SU-DHL-6 (cell line): Measurements from ENCODE around the gene ANKRD13D.
A peak's percentile ranks its signal among the peaks of the same experiment; 100 is the strongest.

Experiments
- H2AFZ ChIP-seq: fragments of 200-600 bp; sonication (generic); 2 replicates; pipeline ENCODE4 v1.6.1; 2014; ENCODE audit warnings: low read depth, mild to moderate bottlenecking, moderate library complexity, mixed read lengths, antibody characterized with exemption, low read length; ENCODE audit not compliant: severe bottlenecking
- H3F3A ChIP-seq: fragments of 200-600 bp; shearing (Covaris generic); 2 replicates; pipeline ENCODE4 v1.6.0; 2016; ENCODE audit warnings: antibody characterized with exemption, mild to moderate bottlenecking; ENCODE audit not compliant: insufficient read depth
- H3K27ac ChIP-seq: fragments of 200-600 bp; sonication (generic); 2 replicates; pipeline ENCODE4 v1.5.1; 2016; ENCODE audit warnings: low read depth, mild to moderate bottlenecking, low read length, moderate library complexity, mixed read lengths
- H3K27me3 ChIP-seq: fragments of 200-600 bp; sonication (generic), shearing (Covaris generic); 2 replicates; pipeline ENCODE4 v1.6.0; 2014; ENCODE audit warnings: mild to moderate bottlenecking, low read length
- H3K36me3 ChIP-seq: fragments of 200-600 bp; sonication (generic); 2 replicates; pipeline ENCODE4 v1.6.1; 2014; ENCODE audit warnings: mild to moderate bottlenecking, low read length, mixed read lengths
- H3K4me2 ChIP-seq: fragments of 300-600, 200-600 bp; shearing (Covaris generic), sonication (generic); 2 replicates; pipeline ENCODE4 v1.6.0; 2014; ENCODE audit warnings: low read length, low read depth, mild to moderate bottlenecking; ENCODE audit not compliant: poor library complexity, severe bottlenecking
- H3K4me3 ChIP-seq: fragments of 200-600 bp; sonication (generic); 2 replicates; pipeline ENCODE4 v1.5.1; 2014; ENCODE audit warnings: antibody characterized with exemption, low read length, mild to moderate bottlenecking, mixed read lengths; ENCODE audit not compliant: insufficient read depth, poor library complexity, severe bottlenecking
- H3K79me2 ChIP-seq: fragments of 200-600 bp; sonication (generic); 2 replicates; pipeline ENCODE4 v1.6.1; 2014; ENCODE audit warnings: mild to moderate bottlenecking, low read length, moderate library complexity; ENCODE audit not compliant: insufficient read depth
- H3K9ac ChIP-seq: fragments of 200-600 bp; sonication (generic); 2 replicates; pipeline ENCODE4 v1.7.0; 2014; ENCODE audit warnings: mild to moderate bottlenecking, low read length
- H3K9me2 ChIP-seq: fragments of 200-600 bp; sonication (generic); replicated peaks from 2 replicates; pipeline ENCODE4 v1.6.1; 2014; ENCODE audit warnings: low read length; ENCODE audit not compliant: insufficient read depth
- H3K9me3 ChIP-seq: fragments of 200-600 bp; sonication (generic); 2 replicates; pipeline ENCODE4 v1.6.1; 2014; ENCODE audit warnings: low read length, mixed read lengths; ENCODE audit not compliant: insufficient read depth
- H4K20me1 ChIP-seq: fragments of 200-600 bp; sonication (generic); 2 replicates; pipeline ENCODE4 v1.6.1; 2014; ENCODE audit warnings: low read depth, mild to moderate bottlenecking, antibody characterized with exemption, low read length, moderate library complexity, mixed read lengths
- EZH2phosphoT487 ChIP-seq: fragments of 200-600 bp; sonication (generic), shearing (Covaris generic); conservative IDR thresholded peaks from 2 replicates; pipeline ENCODE4 v1.6.1; 2018; ENCODE audit warnings: mild to moderate bottlenecking, antibody characterized with exemption, low read length, moderate library complexity, mixed read lengths
- TF ChIP-seq, protein P1 (sequence below): fragments of 200-600 bp; sonication (generic); IDR thresholded peaks from one replicate; pipeline ENCODE4 v1.5.1; 2017; ENCODE audit warnings: antibody characterized with exemption, mild to moderate bottlenecking, low read length, moderate library complexity; ENCODE audit not compliant: insufficient read depth, poor library complexity, severe bottlenecking

ANKRD13D gene

GRCh38 chr11:67261946-67262681 lies 27.0 kb upstream of the ANKRD13D start:
- H2AFZ ChIP-seq, result peak overlapping the region; percentile 72
- H3K4me3 ChIP-seq, result no peak overlapping the region

DNA sequence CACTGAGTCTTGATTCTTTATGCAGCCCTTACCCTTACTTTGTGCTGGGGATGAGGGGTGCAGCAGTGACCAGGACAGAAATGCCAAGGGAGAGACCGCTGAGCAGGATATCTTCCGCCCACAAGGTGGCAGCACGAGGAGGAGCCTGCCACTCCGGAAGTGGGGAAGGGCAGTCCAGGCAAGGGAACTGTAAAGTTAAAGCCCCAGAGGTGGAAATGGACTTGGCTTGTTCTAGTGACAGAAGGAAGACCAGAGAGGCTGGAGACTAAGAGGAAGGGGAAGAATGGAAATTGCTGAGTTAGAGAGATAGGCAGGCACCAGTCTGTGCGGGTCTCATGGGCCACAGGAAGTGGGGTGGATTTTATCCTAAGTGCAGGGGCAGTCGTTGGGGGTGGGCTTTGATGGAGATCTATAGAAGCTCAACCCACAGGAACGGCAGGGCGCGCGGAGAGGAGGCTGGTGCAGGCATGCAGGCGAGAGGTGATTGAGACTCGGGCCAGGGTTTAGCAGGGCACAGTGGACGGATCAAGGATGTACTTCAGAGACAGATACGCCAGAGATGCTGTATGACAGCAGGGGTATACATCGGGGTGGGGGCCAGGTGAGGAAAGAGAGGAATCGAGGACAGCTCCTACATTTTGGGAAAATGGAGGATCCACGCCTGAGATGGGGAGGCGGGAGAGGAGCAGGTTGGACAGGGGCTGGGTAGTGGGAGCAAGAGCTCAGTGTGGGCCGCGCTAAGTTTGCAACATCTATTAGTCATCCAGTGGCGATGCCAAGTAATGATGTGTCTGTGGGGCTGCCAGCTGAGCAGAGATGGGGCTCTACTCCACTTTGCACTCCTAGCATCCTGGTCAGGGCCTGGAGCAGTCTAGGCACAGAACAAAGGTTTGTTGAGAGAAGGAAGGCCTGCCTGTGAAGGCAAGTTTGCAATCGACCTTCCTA lies 26.1 kb upstream of the ANKRD13D start:
- Histone ChIP-seq H3K4me2 (peak overlapping the region; percentile 44), H3K9ac (peak overlapping the region; percentile 19), H3K9me2 (no peaks in the 10 kb centered on the region), H4K20me1 (no peaks in the 10 kb centered on the region), H3F3A (peaks cover 10% of the 10 kb centered on the region), H3K27me3 (no peaks in the 10 kb centered on the region), H2AFZ (peak overlapping the region; percentile 72), H3K9me3 (no peaks in the 10 kb centered on the region), H3K36me3 (no peaks in the 10 kb centered on the region), H3K27ac (no peak overlapping the region), H3K79me2 (peaks cover 12% of the 10 kb centered on the region), H3K4me3 (no peak overlapping the region)
- no peak for TF ChIP-seq EZH2phosphoT487
- TF ChIP-seq, protein P1, sequence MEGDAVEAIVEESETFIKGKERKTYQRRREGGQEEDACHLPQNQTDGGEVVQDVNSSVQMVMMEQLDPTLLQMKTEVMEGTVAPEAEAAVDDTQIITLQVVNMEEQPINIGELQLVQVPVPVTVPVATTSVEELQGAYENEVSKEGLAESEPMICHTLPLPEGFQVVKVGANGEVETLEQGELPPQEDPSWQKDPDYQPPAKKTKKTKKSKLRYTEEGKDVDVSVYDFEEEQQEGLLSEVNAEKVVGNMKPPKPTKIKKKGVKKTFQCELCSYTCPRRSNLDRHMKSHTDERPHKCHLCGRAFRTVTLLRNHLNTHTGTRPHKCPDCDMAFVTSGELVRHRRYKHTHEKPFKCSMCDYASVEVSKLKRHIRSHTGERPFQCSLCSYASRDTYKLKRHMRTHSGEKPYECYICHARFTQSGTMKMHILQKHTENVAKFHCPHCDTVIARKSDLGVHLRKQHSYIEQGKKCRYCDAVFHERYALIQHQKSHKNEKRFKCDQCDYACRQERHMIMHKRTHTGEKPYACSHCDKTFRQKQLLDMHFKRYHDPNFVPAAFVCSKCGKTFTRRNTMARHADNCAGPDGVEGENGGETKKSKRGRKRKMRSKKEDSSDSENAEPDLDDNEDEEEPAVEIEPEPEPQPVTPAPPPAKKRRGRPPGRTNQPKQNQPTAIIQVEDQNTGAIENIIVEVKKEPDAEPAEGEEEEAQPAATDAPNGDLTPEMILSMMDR, result peak; percentile 96

More at GRCh38 chr11:67261946-67262681, 27.0 kb upstream of the ANKRD13D start:
- peak overlapping the region; percentile 19; the same call in 1 of the 2 replicates for H3K9ac ChIP-seq
- H3K4me2 ChIP-seq, result peak overlapping the region; percentile 44
- peaks cover 9% of the 10 kb centered on the region for H3F3A ChIP-seq
- H3K79me2 ChIP-seq, result peaks cover 5% of the 10 kb centered on the region
- H3K27ac ChIP-seq, result no peak overlapping the region
- no peaks in the 10 kb centered on the region for H3K9me2 ChIP-seq
- no peaks in the 10 kb centered on the region for H4K20me1 ChIP-seq
- H3K9me3 ChIP-seq, result no peaks in the 10 kb centered on the region
- H3K36me3 ChIP-seq, result no peaks in the 10 kb centered on the region
- no peaks in the 10 kb centered on the region for H3K27me3 ChIP-seq
- TF ChIP-seq, protein P1, result no peak
- TF ChIP-seq EZH2phosphoT487, result no peak

DNA sequence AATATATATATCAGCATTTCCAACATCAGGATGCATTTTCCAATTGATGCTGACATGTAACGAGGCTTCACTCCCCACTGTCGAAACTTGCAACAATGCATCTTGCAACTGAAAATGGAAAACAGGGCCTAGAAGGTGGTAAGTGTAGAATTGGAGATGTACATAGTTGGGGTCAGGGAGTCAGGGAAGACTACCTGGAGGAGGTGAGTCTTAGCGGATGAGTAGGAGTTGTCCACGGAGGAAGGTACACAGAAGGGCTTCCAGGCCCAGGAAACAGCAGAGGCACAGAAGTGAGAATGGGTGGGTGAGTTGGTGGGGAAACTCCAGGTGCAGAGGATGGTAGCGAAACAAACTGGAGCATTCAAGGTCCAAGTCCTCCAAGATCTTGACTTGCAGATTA lies 24.8 kb upstream of the ANKRD13D start:
- Histone ChIP-seq H3K4me2 (no peak overlapping the region), H3K4me3 (no peak overlapping the region)

More for the DNA sequence above, 24.8 kb upstream of the ANKRD13D start:
- no peak overlapping the region for H2AFZ ChIP-seq
- H3K9me2 ChIP-seq, result no peaks in the 10 kb centered on the region
- peaks cover 18% of the 10 kb centered on the region for H3F3A ChIP-seq
- no peaks in the 10 kb centered on the region for H3K9me3 ChIP-seq
- H3K27me3 ChIP-seq, result no peaks in the 10 kb centered on the region
- H3K79me2 ChIP-seq, result peaks cover 25% of the 10 kb centered on the region
- H3K27ac ChIP-seq, result no peak overlapping the region
- no peak overlapping the region for H3K9ac ChIP-seq
- TF ChIP-seq, protein P1, result no peak
- no peak for TF ChIP-seq EZH2phosphoT487
- no peaks in the 10 kb centered on the region for H3K36me3 ChIP-seq
- no peaks in the 10 kb centered on the region for H4K20me1 ChIP-seq
